DND-41 (cell line): Measurements from ENCODE around the gene SLC7A11.
"Not testable (repeated sequence)": the region's sequence is repeated elsewhere in the genome, so short reads cannot be mapped to it uniquely, and the experiment has no call there.

Experiments
- EZH2 ChIP-seq: IDR thresholded peaks from 3 replicates; pipeline ENCODE4 v1.6.1; 2012; ENCODE audit warnings: borderline replicate concordance, low read depth, mild to moderate bottlenecking, moderate library complexity, low read length, inconsistent platforms; ENCODE audit not compliant: severe bottlenecking
- TF ChIP-seq, protein P1 (sequence below): IDR thresholded peaks from 2 replicates; pipeline ENCODE4 v1.5.1; 2012; ENCODE audit warnings: borderline replicate concordance, low read length, moderate library complexity, mild to moderate bottlenecking; ENCODE audit not compliant: poor library complexity, severe bottlenecking; ENCODE audit errors: extremely low read depth

DNA sequence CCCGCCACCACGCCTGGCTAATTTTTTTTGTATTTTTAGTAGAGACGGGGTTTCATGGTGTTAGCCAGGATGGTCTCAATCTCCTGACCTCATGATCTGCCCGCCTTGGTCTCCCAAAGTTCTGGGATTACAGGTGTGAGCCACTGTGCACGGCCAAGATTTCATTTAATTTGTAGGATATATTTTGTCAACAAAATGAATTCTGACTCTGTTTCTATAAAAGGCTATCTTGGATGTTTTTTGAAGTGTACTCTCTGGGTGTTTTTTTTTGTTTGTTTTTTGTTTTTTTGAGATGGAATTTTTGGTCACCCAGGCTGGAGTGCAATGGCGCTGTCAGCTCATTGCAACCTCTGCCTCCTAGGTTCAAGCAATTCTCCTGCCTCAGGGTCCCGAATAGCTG lies 5.0 kb downstream of the SLC7A11 start:
- TF ChIP-seq, protein P1, sequence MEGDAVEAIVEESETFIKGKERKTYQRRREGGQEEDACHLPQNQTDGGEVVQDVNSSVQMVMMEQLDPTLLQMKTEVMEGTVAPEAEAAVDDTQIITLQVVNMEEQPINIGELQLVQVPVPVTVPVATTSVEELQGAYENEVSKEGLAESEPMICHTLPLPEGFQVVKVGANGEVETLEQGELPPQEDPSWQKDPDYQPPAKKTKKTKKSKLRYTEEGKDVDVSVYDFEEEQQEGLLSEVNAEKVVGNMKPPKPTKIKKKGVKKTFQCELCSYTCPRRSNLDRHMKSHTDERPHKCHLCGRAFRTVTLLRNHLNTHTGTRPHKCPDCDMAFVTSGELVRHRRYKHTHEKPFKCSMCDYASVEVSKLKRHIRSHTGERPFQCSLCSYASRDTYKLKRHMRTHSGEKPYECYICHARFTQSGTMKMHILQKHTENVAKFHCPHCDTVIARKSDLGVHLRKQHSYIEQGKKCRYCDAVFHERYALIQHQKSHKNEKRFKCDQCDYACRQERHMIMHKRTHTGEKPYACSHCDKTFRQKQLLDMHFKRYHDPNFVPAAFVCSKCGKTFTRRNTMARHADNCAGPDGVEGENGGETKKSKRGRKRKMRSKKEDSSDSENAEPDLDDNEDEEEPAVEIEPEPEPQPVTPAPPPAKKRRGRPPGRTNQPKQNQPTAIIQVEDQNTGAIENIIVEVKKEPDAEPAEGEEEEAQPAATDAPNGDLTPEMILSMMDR = not testable (repeated sequence)
- TF ChIP-seq EZH2 = not testable (repeated sequence)
